CD4-positive, alpha-beta T cell (primary cell): ENCODE results near the gene KCTD16. TPM values are rescaled to one million over a fixed set of nuclear protein-coding genes. Genes with fewer than 3 reads are reported as not detected.

Experiments
- ATAC-seq: fragments of 200-7000 bp; cut with Tn5 transposase; one replicate; pipeline ENCODE4 v1.10.0; 2022; ENCODE audit warnings: mild to moderate bottlenecking; ENCODE audit not compliant: poor library complexity
- CTCF ChIA-PET: fragments of 350-600 bp; sonication (Branson Sonifier 250); formaldehyde crosslinking; loops from one replicate; lab custom pipeline; 2021; ENCODE audit warnings: antibody characterized with exemption, inconsistent platforms; lab: Charles Lee
- POLR2A ChIA-PET: fragments of 350-600 bp; sonication (Branson Sonifier 250); formaldehyde crosslinking; loops from one replicate; lab custom pipeline; 2021; ENCODE audit warnings: antibody characterized with exemption, inconsistent platforms; lab: Charles Lee
- DNase-seq, 14 experiments: peaks; one replicate each; pipeline ENCODE4 v3.0.0-alpha.2; 2013 to 2020; ENCODE audit warnings: mixed read lengths in 2 of 14
- H3K27ac ChIP-seq, 2 donors: one replicate each; pipeline versions ENCODE4 v1.5.1 to v1.7.0; 2013; ENCODE audit warnings: low read length in 2 of 2, low read depth in 1 of 2, mild to moderate bottlenecking in 1 of 2
- H3K27me3 ChIP-seq, 2 experiments: 1 replicate in 1 of 2; 2 replicates in 1 of 2; pipeline versions ENCODE4 v1.6.1 to v1.7.0; 2013; ENCODE audit warnings: low read length in 2 of 2, control low read depth in 1 of 2, mild to moderate bottlenecking in 1 of 2, moderate library complexity in 1 of 2; ENCODE audit not compliant: insufficient read depth in 2 of 2, control insufficient read depth in 1 of 2
- H3K36me3 ChIP-seq: one replicate; pipeline ENCODE4 v1.6.1; 2013; ENCODE audit warnings: low read length, control low read depth; ENCODE audit not compliant: insufficient read depth
- H3K4me1 ChIP-seq: one replicate; pipeline ENCODE4 v1.6.1; 2013; ENCODE audit warnings: low read length, control low read depth; ENCODE audit not compliant: insufficient read depth
- H3K4me3 ChIP-seq: one replicate; pipeline ENCODE4 v1.5.1; 2013; ENCODE audit warnings: mild to moderate bottlenecking, low read length, moderate library complexity
- H3K9me3 ChIP-seq, 2 experiments: 1 replicate in 1 of 2; 2 replicates in 1 of 2; pipeline versions ENCODE4 v1.6.1 to v1.7.0; 2013; ENCODE audit warnings: low read length in 2 of 2, mild to moderate bottlenecking in 2 of 2, control low read depth in 1 of 2, moderate library complexity in 1 of 2; ENCODE audit not compliant: control insufficient read depth in 1 of 2, insufficient read depth in 1 of 2
- H3K27ac Mint-ChIP-seq: one replicate; pipeline ENCODE4 v1.8.0; 2020; ENCODE audit warnings: mixed read lengths
- H3K27me3 Mint-ChIP-seq: one replicate; pipeline ENCODE4 v1.8.0; 2021; ENCODE audit warnings: mixed read lengths
- H3K36me3 Mint-ChIP-seq: one replicate; pipeline ENCODE4 v1.8.0; 2021; ENCODE audit warnings: low read depth, mixed read lengths
- H3K4me1 Mint-ChIP-seq: one replicate; pipeline ENCODE4 v1.8.0; 2021; ENCODE audit warnings: low read depth, mixed read lengths
- H3K4me3 Mint-ChIP-seq: one replicate; pipeline ENCODE4 v1.8.0; 2020; ENCODE audit warnings: mild to moderate bottlenecking, mixed read lengths
- H3K9me3 Mint-ChIP-seq: one replicate; pipeline ENCODE4 v1.8.0; 2020; ENCODE audit warnings: mixed read lengths
- CTCF ChIP-seq: fragments of 200-600 bp; IDR thresholded peaks from one replicate; pipeline ENCODE4 v1.8.0; 2022; ENCODE audit warnings: antibody characterized with exemption, mild to moderate bottlenecking
- intact Hi-C, 2 experiments: fragments of 100-400 bp; cut with DNase I in 1 of 2; cut with micrococcal nuclease in 1 of 2; formaldehyde crosslinking; loops; one replicate each; pipeline versions ENCODE4 v1.15.1 to v1.9.0; 2023 to 2025; cut with DNase I, micrococcal nuclease
- total RNA-seq, 174 experiments: library from RNA in 2 of 174; stranded (reverse) in 2 of 174; gene quantifications; one replicate each; pipeline ENCODE4 v1.2.3 and lab custom pipeline; 2021 to 2026

KCTD16 gene
- total RNA-seq, 2 experiments from 2014 or later, result not detected

DNA sequence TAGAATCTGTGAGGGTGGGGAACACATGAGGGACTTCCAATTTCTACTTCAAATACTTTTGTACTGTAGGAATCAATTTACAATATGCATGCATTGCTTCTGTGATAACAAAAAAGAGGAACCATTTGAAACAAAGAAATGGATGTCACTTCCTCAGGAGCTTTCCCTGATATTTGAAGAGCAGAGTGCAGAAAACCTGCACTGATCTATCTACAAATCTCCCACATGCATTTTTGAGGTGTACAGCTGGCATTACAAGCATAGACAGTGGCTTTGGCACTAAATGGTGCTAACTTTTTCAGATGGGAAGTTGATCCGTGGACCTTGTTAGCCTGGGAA, 27.9 kb upstream of the KCTD16 start:
- intact Hi-C loops, result no loop called here
- H3K27ac Mint-ChIP-seq, result no peak overlapping the region
- peaks cover 7% of the 10 kb centered on the region for H3K4me1 Mint-ChIP-seq
- H3K36me3 ChIP-seq, result no peaks in the 10 kb centered on the region
- TF ChIP-seq CTCF, result no peak
- no peak overlapping the region for H3K4me3 ChIP-seq
- H3K36me3 Mint-ChIP-seq, result no peaks in the 10 kb centered on the region
- CTCF ChIA-PET, result interaction anchor here (0.6 to 1.6 kb wide), 4 partner anchors 9 to 49 kb away, joined by 3 to 7 read pairs (median 4); no protein-coding TSS in a partner anchor
- POLR2A ChIA-PET, result no interaction called here
- H3K27me3 ChIP-seq, result no peaks in the 10 kb centered on the region
- no peak overlapping the region for H3K27ac ChIP-seq
- ATAC-seq (no peak), DNase-seq (no peak)
- H3K4me3 Mint-ChIP-seq, result no peak overlapping the region
- peaks cover 11% of the 10 kb centered on the region for H3K27me3 Mint-ChIP-seq
- H3K9me3 ChIP-seq, result no peaks in the 10 kb centered on the region
- H3K9me3 Mint-ChIP-seq, result no peaks in the 10 kb centered on the region
- no peaks in the 10 kb centered on the region for H3K4me1 ChIP-seq

GRCh38 chr5:144143625-144144024, 27.0 kb upstream of the KCTD16 start:
- Mint-ChIP-seq H3K9me3 (no peaks in the 10 kb centered on the region), H3K4me3 (no peak overlapping the region)

GRCh38 chr5:144144956-144145751, 25.5 kb upstream of the KCTD16 start:
- Histone ChIP-seq H3K36me3 (no peaks in the 10 kb centered on the region), H3K4me3 (no peak overlapping the region), H3K27ac (no peak overlapping the region), H3K9me3 (no peaks in the 10 kb centered on the region), H3K27me3 (no peaks in the 10 kb centered on the region), H3K4me1 (no peaks in the 10 kb centered on the region)
- no peak for ATAC-seq
- intact Hi-C loops, result no loop called here
- CTCF ChIA-PET, result no interaction called here
- POLR2A ChIA-PET, result no interaction called here
- H3K27me3 Mint-ChIP-seq, result peaks cover 11% of the 10 kb centered on the region
- DNase-seq, result no peak
- H3K4me3 Mint-ChIP-seq, result no peak overlapping the region
- H3K4me1 Mint-ChIP-seq, result peaks cover 7% of the 10 kb centered on the region
- H3K36me3 Mint-ChIP-seq, result no peaks in the 10 kb centered on the region
- H3K9me3 Mint-ChIP-seq, result no peaks in the 10 kb centered on the region
- no peak overlapping the region for H3K27ac Mint-ChIP-seq
- TF ChIP-seq CTCF, result no peak

More at GRCh38 chr5:144143625-144144024, 27.0 kb upstream of the KCTD16 start:
- ChIA-PET CTCF (no interaction called here), POLR2A (no interaction called here)
- DNase-seq, result no peak
- H3K36me3 ChIP-seq, result no peaks in the 10 kb centered on the region
- no peaks in the 10 kb centered on the region for H3K4me1 ChIP-seq
- no peak overlapping the region for H3K4me3 ChIP-seq
- Mint-ChIP-seq H3K4me1 (peaks cover 7% of the 10 kb centered on the region), H3K36me3 (no peaks in the 10 kb centered on the region), H3K27me3 (peaks cover 11% of the 10 kb centered on the region), H3K27ac (no peak overlapping the region)
- no peaks in the 10 kb centered on the region for H3K27me3 ChIP-seq
- TF ChIP-seq CTCF, result no peak
- intact Hi-C loops, result no loop called here
- ATAC-seq, result no peak
- H3K9me3 ChIP-seq, result no peaks in the 10 kb centered on the region
- no peak overlapping the region for H3K27ac ChIP-seq
